Stimulated activated CD4-positive, alpha-beta T cell treated with anti-CD3 and anti-CD28 coated beads, Interleukin-2, amount 100 ng/mL, for 24 hours (primary cell): Measurements from ENCODE around the gene CDK11A.
"Not testable (repeated sequence)": the region's sequence is repeated elsewhere in the genome, so short reads cannot be mapped to it uniquely, and the experiment has no call there.

Source experiments
- DNase-seq, 2 donors: peaks; one replicate each; pipeline ENCODE4 v3.0.0-alpha.2; 2020

CDK11A gene

GRCh38 chr1:1683104-1683905, 40.9 kb downstream of the CDK11A start:
- DNase-seq: no peak

- no peak for DNase-seq
Measured at GRCh38 chr1:1680912-1681273, 43.3 kb downstream of the CDK11A start.

GRCh38 chr1:1680031-1680911, 43.9 kb downstream of the CDK11A start:
- no peak for DNase-seq

GRCh38 chr1:1678581-1679380, 45.4 kb downstream of the CDK11A start:
- peak in 1 of 2 donors; percentile 71 for DNase-seq

GRCh38 chr1:1677718-1678580, 46.2 kb downstream of the CDK11A start:
- peak; percentile 54 to 62 for DNase-seq

GRCh38 chr1:1676087-1676486, 48.1 kb downstream of the CDK11A start:
- DNase-seq: not testable (repeated sequence)

- DNase-seq: not testable (repeated sequence)
Measured at GRCh38 chr1:1675218-1675617, 48.9 kb downstream of the CDK11A start.

GRCh38 chr1:1674806-1675205, 49.4 kb downstream of the CDK11A start:
- not testable (repeated sequence) for DNase-seq

- no peak for DNase-seq
Measured at GRCh38 chr1:1672181-1672965, 51.8 kb downstream of the CDK11A start.

GRCh38 chr1:1671365-1672119, 52.6 kb downstream of the CDK11A start:
- DNase-seq: no peak

GRCh38 chr1:1670866-1671265, 53.3 kb downstream of the CDK11A start:
- no peak for DNase-seq

- DNase-seq: no peak
Measured at GRCh38 chr1:1669468-1670440, 54.4 kb downstream of the CDK11A start.

GRCh38 chr1:1666526-1666925, 57.6 kb downstream of the CDK11A start:
- no peak for DNase-seq

GRCh38 chr1:1665815-1666251, 58.3 kb downstream of the CDK11A start:
- DNase-seq: peak; percentile 60 to 62

- no peak for DNase-seq
Measured at GRCh38 chr1:1664941-1665814, 59.0 kb downstream of the CDK11A start.

GRCh38 chr1:1664318-1664717, 59.8 kb downstream of the CDK11A start:
- DNase-seq: not testable (repeated sequence)

GRCh38 chr1:1662830-1663560, 61.2 kb downstream of the CDK11A start:
- not testable (repeated sequence) for DNase-seq
